Measurements from ENCODE around the gene IL20RA.

DNA sequence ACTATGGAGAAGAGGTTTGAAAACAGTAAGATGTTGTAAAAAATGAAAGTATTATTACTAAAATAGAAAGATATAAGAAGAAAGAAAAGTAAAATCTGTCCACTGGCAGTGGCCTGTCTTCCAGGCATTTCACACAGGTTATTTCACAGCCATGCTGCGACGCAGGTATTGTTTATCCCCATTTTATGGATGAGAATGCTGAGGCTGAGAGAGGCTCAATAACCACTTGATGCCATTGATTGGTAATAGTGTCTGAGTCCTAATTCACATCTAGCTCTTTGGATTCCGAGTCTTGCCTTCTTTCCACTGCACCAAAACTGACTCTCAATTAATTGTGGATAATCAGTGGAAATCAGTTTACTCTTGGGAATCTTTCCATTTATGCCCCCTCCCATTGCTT is 37.2 kb upstream of the IL20RA start:
- TF ChIP-seq POLR2A (IDR thresholded peaks at IDR 0.05; ENCODE audit: low read length), result no peak
- TF ChIP-seq GATA1 (IDR thresholded peaks at IDR 0.05; ENCODE audit: low read depth, low read length), result no peak

Measured in erythroblast (primary cell).